HG02642 (cell line): Measurements from ENCODE around the gene ABCA2.
"Not testable (repeated sequence)": the region's sequence is repeated elsewhere in the genome, so short reads cannot be mapped to it uniquely, and the experiment has no call there.

Source experiments
- ATAC-seq: cut with Tn5 transposase; IDR thresholded peaks from one replicate; pipeline ENCODE4 v1.9.1; 2021; ENCODE audit warnings: mild to moderate bottlenecking; ENCODE audit not compliant: unreplicated experiment, poor library complexity

ABCA2 gene

GRCh38 chr9:137017791-137018497 lies 10.1 kb downstream of the ABCA2 start:
- ATAC-seq = no peak

- no peak for ATAC-seq
Observed at GRCh38 chr9:137017071-137017470, 11.0 kb downstream of the ABCA2 start.

- no peak for ATAC-seq
Observed at GRCh38 chr9:137016436-137016835, 11.6 kb downstream of the ABCA2 start.

GRCh38 chr9:137015976-137016375 lies 12.1 kb downstream of the ABCA2 start:
- no peak for ATAC-seq

DNA sequence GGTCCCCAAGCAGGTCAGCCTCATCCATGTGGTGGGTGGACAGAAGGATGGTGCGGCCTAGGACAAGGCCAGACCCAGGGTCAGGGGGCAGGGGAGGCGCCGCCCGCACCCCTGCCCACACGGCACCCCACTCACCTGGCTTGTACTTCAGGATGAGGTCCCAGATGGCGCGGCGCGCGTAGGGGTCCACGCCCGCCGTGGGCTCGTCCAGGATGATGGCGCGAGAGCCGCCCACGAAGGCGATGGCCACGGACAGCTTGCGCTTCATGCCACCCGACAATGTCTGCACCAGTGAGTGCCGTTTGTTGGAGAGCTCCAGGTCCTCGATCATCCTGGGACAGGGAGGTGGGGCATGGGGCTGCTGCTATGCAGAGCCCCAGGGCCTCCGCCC lies 12.5 kb downstream of the ABCA2 start:
- no peak for ATAC-seq

DNA sequence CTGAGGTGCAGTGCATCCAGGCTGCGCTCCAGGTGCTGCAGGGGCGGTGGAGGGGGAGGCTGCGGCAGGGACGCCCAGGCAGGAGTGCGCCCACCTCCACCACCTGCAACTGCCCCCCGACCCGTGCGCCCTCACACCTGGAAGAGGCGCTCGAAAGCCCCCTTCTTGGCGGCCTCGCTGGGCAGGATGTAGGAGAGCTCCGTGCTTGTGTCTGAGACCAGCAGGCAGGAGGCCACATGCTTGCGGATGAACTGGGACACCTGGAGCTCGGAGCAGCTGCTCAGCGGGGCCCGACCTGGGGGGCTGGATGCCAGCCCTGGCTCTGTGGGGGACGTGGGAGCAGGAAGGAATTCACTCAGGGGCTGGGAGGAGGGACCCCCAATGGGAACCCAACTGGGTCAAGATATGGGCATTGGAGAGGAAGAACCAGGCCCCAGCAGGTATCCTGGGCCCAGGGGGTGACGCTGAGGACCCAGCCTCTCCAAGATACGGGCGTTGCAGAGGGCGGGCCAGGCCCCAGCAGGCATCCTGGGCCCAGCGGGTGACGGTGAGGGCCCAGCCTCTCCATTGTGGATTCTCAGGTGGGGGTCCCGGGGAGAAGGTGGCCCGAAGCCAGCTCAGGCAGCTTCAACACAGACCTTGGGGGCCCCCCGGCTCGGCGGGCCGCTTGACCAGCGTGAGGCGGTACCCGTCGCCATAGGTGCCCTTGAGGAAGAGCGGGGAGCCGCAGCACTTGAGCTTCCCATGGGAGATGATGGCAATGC lies 13.1 kb downstream of the ABCA2 start:
- no peak for ATAC-seq

DNA sequence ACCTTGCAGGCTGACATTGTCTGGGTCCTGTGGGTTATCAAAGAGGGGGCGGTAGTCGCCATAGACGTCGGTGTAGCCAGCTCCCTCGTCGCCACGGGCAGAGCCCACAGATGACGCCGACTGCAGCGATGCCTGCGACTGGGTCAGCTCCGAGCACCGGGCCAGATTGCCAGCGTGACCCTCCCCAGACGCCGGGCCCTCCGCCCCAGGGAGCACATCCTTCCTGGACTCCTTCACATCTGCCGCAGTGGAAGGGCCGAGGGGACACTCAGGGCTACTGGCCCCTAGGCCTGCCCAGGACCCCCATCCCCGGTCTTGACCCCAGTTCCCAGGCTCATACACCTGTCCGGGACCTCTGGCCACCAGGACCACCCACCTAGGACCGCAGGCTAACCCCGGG lies 13.9 kb downstream of the ABCA2 start:
- no peak for ATAC-seq

- no peak for ATAC-seq
Observed at GRCh38 chr9:137013571-137013940, 14.5 kb downstream of the ABCA2 start.

DNA sequence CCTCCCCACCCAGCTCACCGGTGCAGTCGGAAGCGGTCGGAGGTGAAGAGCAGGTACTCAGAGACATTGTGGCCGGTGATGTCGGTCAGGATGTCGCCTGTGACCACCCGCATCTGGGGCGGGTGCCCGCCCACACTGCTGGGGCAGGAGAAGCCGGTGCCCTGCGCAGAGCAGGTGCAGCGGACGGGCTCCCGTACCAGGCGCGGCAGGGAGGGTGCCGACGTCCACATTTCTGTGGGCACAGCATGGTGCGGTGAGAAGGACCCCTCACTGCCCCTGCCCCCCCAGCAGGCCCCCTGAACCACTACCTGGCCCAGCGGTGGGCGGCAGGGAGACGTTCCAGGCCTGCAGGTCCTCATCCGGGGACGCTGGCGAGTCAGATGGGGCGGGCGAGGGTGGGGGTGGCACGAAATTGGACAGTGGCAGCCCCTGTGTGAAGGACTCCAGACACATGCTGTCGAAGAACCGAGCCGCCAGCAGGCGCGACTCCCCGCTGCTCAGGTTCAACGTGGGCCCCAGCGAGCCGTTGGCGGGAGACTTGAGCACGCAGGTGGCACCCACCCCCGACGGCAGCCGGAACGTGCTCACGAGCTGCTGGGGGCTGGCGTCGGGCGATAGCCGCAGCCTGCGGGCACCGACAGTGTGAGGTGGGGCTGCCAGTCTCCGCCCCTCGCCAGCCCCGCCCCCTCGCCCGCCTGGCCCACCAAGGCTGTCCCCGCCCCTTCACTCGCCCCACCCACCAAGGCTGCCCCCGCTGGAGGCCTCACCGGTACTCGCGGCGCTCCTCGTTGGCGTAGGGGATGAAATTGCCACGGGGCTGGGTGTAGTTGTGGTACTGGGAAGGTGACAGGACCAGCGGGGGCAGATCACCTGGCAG lies 15.1 kb downstream of the ABCA2 start:
- no peak for ATAC-seq

DNA sequence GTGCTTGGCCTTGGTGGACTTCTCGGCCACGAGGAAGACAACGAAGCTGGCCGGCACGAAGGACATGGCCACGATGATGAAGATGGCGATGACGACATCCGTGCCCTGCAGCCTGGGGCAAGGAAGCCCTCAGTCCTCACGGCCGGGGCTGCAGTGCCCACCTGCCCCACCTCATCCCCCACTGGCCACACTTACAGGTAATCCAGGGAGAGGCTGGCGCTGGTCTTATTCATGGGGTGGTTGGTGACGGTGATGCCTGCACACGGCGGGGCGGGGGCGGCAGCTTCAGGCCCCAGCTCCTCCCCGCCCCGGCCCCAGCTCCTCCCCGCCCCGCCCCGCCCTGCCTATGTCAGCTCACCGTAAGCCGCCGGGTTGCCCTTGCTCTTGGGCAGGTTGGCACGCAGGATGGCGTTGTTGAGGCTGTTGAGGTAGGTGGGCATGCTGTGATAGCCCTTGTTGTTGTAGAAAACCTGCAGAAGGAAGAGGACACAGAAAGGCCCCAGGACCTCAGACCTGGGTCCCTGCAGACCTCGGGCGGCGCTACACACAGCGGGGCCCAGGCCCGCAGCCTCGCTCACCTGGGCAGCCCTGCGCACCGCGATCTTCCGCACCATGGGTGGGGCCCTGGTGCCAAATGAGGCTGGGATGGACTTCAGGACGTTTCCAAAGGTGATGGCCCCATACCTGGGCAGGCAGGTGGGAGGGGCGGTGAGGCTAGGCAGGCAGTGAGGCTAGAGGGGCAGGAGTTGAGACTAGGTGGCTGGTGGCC lies 15.9 kb downstream of the ABCA2 start:
- no peak for ATAC-seq

GRCh38 chr9:137011156-137011555 lies 16.9 kb downstream of the ABCA2 start:
- ATAC-seq = no peak

GRCh38 chr9:137009938-137010732 lies 17.9 kb downstream of the ABCA2 start:
- ATAC-seq = no peak

DNA sequence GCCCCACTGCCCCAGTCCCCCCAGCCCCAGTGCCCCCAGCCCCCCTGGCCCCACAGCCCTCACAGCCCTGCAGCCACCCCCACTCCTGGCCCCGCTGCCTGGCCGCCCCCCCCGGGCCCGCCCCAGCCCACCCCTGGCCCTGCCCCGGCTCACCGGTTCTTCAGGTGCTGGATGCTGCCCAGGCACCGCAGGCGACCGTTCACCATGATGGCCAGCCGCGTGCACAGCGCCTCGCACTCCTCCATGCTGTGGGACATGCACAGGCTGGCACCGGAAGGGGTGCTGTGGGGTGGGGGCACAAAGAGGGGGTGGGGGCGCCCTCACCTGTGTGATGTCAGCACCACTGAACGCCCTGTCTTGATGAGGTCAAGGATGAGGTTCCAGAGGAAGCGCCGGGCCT lies 18.8 kb downstream of the ABCA2 start:
- no peak for ATAC-seq

GRCh38 chr9:137008312-137008711 lies 19.7 kb downstream of the ABCA2 start:
- no peak for ATAC-seq

DNA sequence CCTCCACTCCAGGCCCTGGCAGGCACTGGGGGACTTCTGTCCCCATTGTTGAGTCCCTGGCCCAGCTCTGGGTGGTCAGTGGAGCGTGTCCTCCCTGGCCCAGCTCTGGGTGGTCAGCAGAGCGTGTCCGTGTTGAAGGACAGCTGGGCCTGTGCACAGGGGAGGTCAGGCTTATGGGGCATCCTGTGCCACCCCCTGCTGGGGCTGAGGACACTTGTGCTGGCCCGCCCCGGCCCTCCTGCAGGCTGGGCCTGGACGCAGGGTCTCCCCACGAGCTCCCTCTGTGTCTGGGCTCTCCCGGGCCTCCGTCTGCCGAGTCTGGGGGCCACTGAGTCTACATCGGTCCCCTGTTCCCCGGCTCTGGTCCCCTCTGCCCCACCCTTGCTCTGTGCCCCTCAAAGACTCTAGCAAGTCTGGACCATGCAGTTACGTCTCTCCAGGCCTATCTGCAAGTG lies 20.2 kb downstream of the ABCA2 start:
- ATAC-seq = no peak

DNA sequence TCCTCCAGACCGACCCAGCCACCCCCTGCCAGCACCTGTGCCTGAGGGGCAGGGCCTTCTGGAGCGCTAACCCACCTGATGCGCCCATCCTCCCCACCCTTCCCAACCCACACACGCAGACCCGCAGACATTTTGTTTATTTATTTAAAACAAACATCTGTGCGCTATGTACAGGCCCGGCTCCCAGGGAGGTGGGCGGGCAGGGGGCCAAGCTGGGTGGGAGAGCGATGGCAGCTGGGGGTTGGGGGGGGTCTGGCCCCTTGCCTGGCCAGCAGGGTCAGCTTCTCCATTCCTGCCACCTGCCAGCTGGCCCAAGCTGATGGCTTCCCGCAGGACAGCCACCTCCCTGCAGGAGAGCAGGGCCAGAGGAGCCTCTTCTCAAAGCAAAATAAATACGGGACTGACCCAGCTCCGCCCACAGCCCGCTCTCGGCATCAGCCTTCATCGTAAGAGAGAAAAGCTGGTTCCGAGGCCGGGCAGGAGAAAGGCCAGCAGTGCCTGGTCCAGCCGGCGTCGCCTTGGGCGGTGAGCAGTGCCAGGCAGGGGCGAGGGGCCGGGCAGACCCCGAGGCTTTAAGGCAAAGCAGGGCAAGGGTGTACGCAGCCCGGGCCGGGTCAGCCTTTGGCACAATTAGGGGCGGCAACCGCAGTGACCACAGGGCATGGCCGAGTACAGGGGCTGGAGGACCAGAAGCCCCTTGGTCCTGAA lies 20.8 kb downstream of the ABCA2 start:
- no peak for ATAC-seq

- ATAC-seq = no peak
Observed at GRCh38 chr9:137006116-137007003, 21.7 kb downstream of the ABCA2 start.

- ATAC-seq = not testable (repeated sequence)
Observed at GRCh38 chr9:137004285-137004684, 23.8 kb downstream of the ABCA2 start.
